Activated CD8-positive, alpha-beta T cell treated with anti-CD3 and anti-CD28 coated beads for 36 hours (primary cell): Measurements from ENCODE around the gene HSPA12B. TPM values are rescaled to one million over a fixed set of nuclear protein-coding genes. Genes with fewer than 3 reads are reported as not detected.

Source experiments
- ATAC-seq: fragments of 200-7000 bp; cut with Tn5 transposase; one replicate; pipeline ENCODE4 v1.10.0; 2021; ENCODE audit warnings: mild to moderate bottlenecking, moderate library complexity
- CTCF ChIA-PET: fragments of 350-600 bp; sonication (Branson Sonifier 250); formaldehyde crosslinking; loops from one replicate; lab custom pipeline; 2021; ENCODE audit warnings: antibody characterized with exemption; lab: Charles Lee
- POLR2A ChIA-PET: fragments of 350-600 bp; sonication (Branson Sonifier 250); formaldehyde crosslinking; loops from one replicate; lab custom pipeline; 2021; ENCODE audit warnings: antibody characterized with exemption; lab: Charles Lee
- DNase-seq: peaks from one replicate; pipeline ENCODE4 v3.0.0-alpha.2; 2020
- H3K27ac Mint-ChIP-seq: one replicate; pipeline ENCODE4 v1.8.0; 2021; ENCODE audit warnings: mild to moderate bottlenecking, mixed read lengths
- H3K27me3 Mint-ChIP-seq: one replicate; pipeline ENCODE4 v1.8.0; 2021; ENCODE audit warnings: mixed read lengths
- H3K36me3 Mint-ChIP-seq: one replicate; pipeline ENCODE4 v1.8.0; 2021; ENCODE audit warnings: low read depth, mixed read lengths
- H3K4me1 Mint-ChIP-seq: one replicate; pipeline ENCODE4 v1.8.0; 2021; ENCODE audit warnings: low read depth, mixed read lengths
- H3K4me3 Mint-ChIP-seq: one replicate; pipeline ENCODE4 v1.8.0; 2021; ENCODE audit warnings: mild to moderate bottlenecking, moderate library complexity, mixed read lengths
- H3K9me3 Mint-ChIP-seq: one replicate; pipeline ENCODE4 v1.8.0; 2021; ENCODE audit warnings: mixed read lengths
- CTCF ChIP-seq: fragments of 200-600 bp; IDR thresholded peaks from one replicate; pipeline ENCODE4 v1.8.0; 2022; ENCODE audit warnings: antibody characterized with exemption, mild to moderate bottlenecking
- intact Hi-C: fragments of 100-400 bp; cut with micrococcal nuclease; formaldehyde crosslinking; loops from one replicate; pipeline ENCODE4 v1.10.0; 2022
- total RNA-seq, 2 experiments: library from RNA; stranded (reverse); gene quantifications; one replicate each; pipeline ENCODE4 v1.2.3, GENCODE V29; 2021

Gene HSPA12B
- total RNA-seq, 2 experiments from 2014 or later, result not detected

GRCh38 chr20:3782597-3782996, 50.1 kb downstream of the HSPA12B start:
- ChIA-PET POLR2A (interaction anchor here (0.6 to 2.0 kb wide), 4 partner anchors 15 to 36 kb away, joined by 3 to 6 read pairs (median 4); partner anchors contain the start of gene ADISSP), CTCF (interaction anchor here (2.9 kb wide), 1 partner anchor 38 kb away, joined by 10 read pairs; the partner anchor contains the start of gene AP5S1)
- peaks cover 13% of the 10 kb centered on the region for H3K36me3 Mint-ChIP-seq
- H3K27me3 Mint-ChIP-seq, result peaks cover 14% of the 10 kb centered on the region
- ATAC-seq, result no peak
- no peak overlapping the region for H3K4me3 Mint-ChIP-seq
- no peak overlapping the region for H3K27ac Mint-ChIP-seq
- H3K4me1 Mint-ChIP-seq, result peaks cover 40% of the 10 kb centered on the region
- TF ChIP-seq CTCF, result no peak
- no peak for DNase-seq
- no peaks in the 10 kb centered on the region for H3K9me3 Mint-ChIP-seq
- intact Hi-C loops, result loop anchor here (5.0 kb wide), 1 partner anchor 75 kb away; no protein-coding TSS in a partner anchor

- POLR2A ChIA-PET, result interaction anchor here (0.6 to 4.7 kb wide), 3 partner anchors 15 to 36 kb away, joined by 3 to 46 read pairs (median 3); partner anchors contain the start of genes ADISSP and AP5S1
- peaks cover 42% of the 10 kb centered on the region for H3K4me1 Mint-ChIP-seq
- H3K27ac Mint-ChIP-seq, result peak overlapping the region; percentile 60
Observed at GRCh38 chr20:3783068-3783489, 50.6 kb downstream of the HSPA12B start.

GRCh38 chr20:3783511-3784195, 51.2 kb downstream of the HSPA12B start:
- ChIA-PET POLR2A (interaction anchor here (1.3 to 4.7 kb wide), 3 partner anchors 15 to 54 kb away, joined by 3 to 46 read pairs (median 18); partner anchors contain the start of genes ADISSP and AP5S1), CTCF (interaction anchor here (2.9 to 5.9 kb wide), 3 partner anchors 17 to 37 kb away, joined by 10 to 69 read pairs (median 30); partner anchors contain the start of genes ADISSP and AP5S1)
- H3K4me3 Mint-ChIP-seq, result no peak overlapping the region
- H3K27ac Mint-ChIP-seq, result peak overlapping the region; percentile 60
- peaks cover 12% of the 10 kb centered on the region for H3K27me3 Mint-ChIP-seq
- no peak for ATAC-seq
- peaks cover 44% of the 10 kb centered on the region for H3K4me1 Mint-ChIP-seq
- H3K9me3 Mint-ChIP-seq, result no peaks in the 10 kb centered on the region
- no peak for DNase-seq
- TF ChIP-seq CTCF, result no peak
- intact Hi-C loops, result loop anchor here (5.0 kb wide), 1 partner anchor 74 kb away; no protein-coding TSS in a partner anchor
- peaks cover 13% of the 10 kb centered on the region for H3K36me3 Mint-ChIP-seq

More at GRCh38 chr20:3783068-3783489, 50.6 kb downstream of the HSPA12B start:
- CTCF ChIA-PET, result interaction anchor here (2.9 to 5.4 kb wide), 2 partner anchors 16 to 37 kb away, joined by 10 to 30 read pairs; partner anchors contain the start of genes ADISSP and AP5S1
- intact Hi-C loops, result loop anchor here (5.0 kb wide), 1 partner anchor 74 kb away; no protein-coding TSS in a partner anchor
- Mint-ChIP-seq H3K36me3 (peaks cover 13% of the 10 kb centered on the region), H3K4me3 (no peak overlapping the region), H3K9me3 (no peaks in the 10 kb centered on the region), H3K27me3 (peaks cover 14% of the 10 kb centered on the region)
- no peak for TF ChIP-seq CTCF
- DNase-seq, result no peak
- ATAC-seq, result no peak

GRCh38 chr20:3784216-3784853, 51.9 kb downstream of the HSPA12B start:
- POLR2A ChIA-PET, result interaction anchor here (1.3 to 4.7 kb wide), 4 partner anchors 16 to 53 kb away, joined by 3 to 46 read pairs (median 24); partner anchors contain the start of genes ADISSP and AP5S1
- DNase-seq (no peak), ATAC-seq (no peak)
- H3K4me3 Mint-ChIP-seq, result peak overlapping the region; percentile 44
- H3K4me1 Mint-ChIP-seq, result peaks cover 49% of the 10 kb centered on the region
- TF ChIP-seq CTCF, result no peak
- H3K27me3 Mint-ChIP-seq, result peaks cover 8% of the 10 kb centered on the region
- H3K9me3 Mint-ChIP-seq, result no peaks in the 10 kb centered on the region
- CTCF ChIA-PET, result interaction anchor here (5.4 to 5.9 kb wide), 2 partner anchors 17 to 35 kb away, joined by 30 to 69 read pairs; partner anchors contain the start of genes ADISSP and AP5S1
- H3K36me3 Mint-ChIP-seq, result peaks cover 13% of the 10 kb centered on the region
- intact Hi-C loops, result loop anchor here (5.0 kb wide), 1 partner anchor 73 kb away; no protein-coding TSS in a partner anchor
- no peak overlapping the region for H3K27ac Mint-ChIP-seq
